Measurements from ENCODE around the gene TAB3. TPM values are rescaled to one million over a fixed set of nuclear protein-coding genes. Genes with fewer than 3 reads are reported as not detected.

TAB3 gene
- total RNA-seq, 1 experiment from 2014 or later: 30.9 TPM

GRCh38 chrX:30881797-30882196, 7.3 kb downstream of the TAB3 start:
- no peak for DNase-seq
- CTCF ChIA-PET: no interaction called here
- no peaks in the 10 kb centered on the region for H3K36me3 Mint-ChIP-seq (ENCODE audit: insufficient read depth, unreplicated experiment)
- no TSS peak for BruUV-seq (replicated peaks)
- TF ChIP-seq CTCF (IDR thresholded peaks at IDR 0.05; ENCODE audit: unreplicated experiment): no peak
- peaks cover 21% of the 10 kb centered on the region for H3K4me1 Mint-ChIP-seq (ENCODE audit: low read depth, unreplicated experiment)
- intact Hi-C loops (cut with micrococcal nuclease; ENCODE audit: unreplicated experiment): no loop called here
- no peaks in the 10 kb centered on the region for H3K9me3 Mint-ChIP-seq (ENCODE audit: low read depth, unreplicated experiment)
- H3K4me3 Mint-ChIP-seq (ENCODE audit: low read depth, unreplicated experiment): no peak overlapping the region
- H3K27ac Mint-ChIP-seq (ENCODE audit: unreplicated experiment): no peak overlapping the region
- H3K27me3 Mint-ChIP-seq (ENCODE audit: unreplicated experiment): no peaks in the 10 kb centered on the region

- Mint-ChIP-seq H3K27ac (ENCODE audit: unreplicated experiment) (no peak overlapping the region), H3K4me1 (ENCODE audit: low read depth, unreplicated experiment) (peaks cover 25% of the 10 kb centered on the region), H3K9me3 (ENCODE audit: low read depth, unreplicated experiment) (no peaks in the 10 kb centered on the region), H3K27me3 (ENCODE audit: unreplicated experiment) (no peaks in the 10 kb centered on the region), H3K36me3 (ENCODE audit: insufficient read depth, unreplicated experiment) (peaks cover 3% of the 10 kb centered on the region), H3K4me3 (ENCODE audit: low read depth, unreplicated experiment) (no peak overlapping the region)
- CTCF ChIA-PET: no interaction called here
- TF ChIP-seq CTCF (IDR thresholded peaks at IDR 0.05; ENCODE audit: unreplicated experiment): no peak
- intact Hi-C loops (cut with micrococcal nuclease; ENCODE audit: unreplicated experiment): no loop called here
- BruUV-seq (replicated peaks): no TSS peak
- no peak for DNase-seq
Measured at GRCh38 chrX:30881390-30881789, 7.7 kb downstream of the TAB3 start.

- Mint-ChIP-seq H3K27me3 (ENCODE audit: unreplicated experiment) (no peaks in the 10 kb centered on the region), H3K36me3 (ENCODE audit: insufficient read depth, unreplicated experiment) (peaks cover 4% of the 10 kb centered on the region), H3K27ac (ENCODE audit: unreplicated experiment) (no peak overlapping the region), H3K4me1 (ENCODE audit: low read depth, unreplicated experiment) (peaks cover 18% of the 10 kb centered on the region), H3K9me3 (ENCODE audit: low read depth, unreplicated experiment) (no peaks in the 10 kb centered on the region), H3K4me3 (ENCODE audit: low read depth, unreplicated experiment) (no peak overlapping the region)
- no peak for DNase-seq
- intact Hi-C loops (cut with micrococcal nuclease; ENCODE audit: unreplicated experiment): no loop called here
- CTCF ChIA-PET: no interaction called here
- TF ChIP-seq CTCF (IDR thresholded peaks at IDR 0.05; ENCODE audit: unreplicated experiment): no peak
- no TSS peak for BruUV-seq (replicated peaks)
Measured at GRCh38 chrX:30880058-30880457, 9.0 kb downstream of the TAB3 start.

- H3K27me3 Mint-ChIP-seq (ENCODE audit: unreplicated experiment): no peaks in the 10 kb centered on the region
- H3K36me3 Mint-ChIP-seq (ENCODE audit: insufficient read depth, unreplicated experiment): peaks cover 4% of the 10 kb centered on the region
- peaks cover 26% of the 10 kb centered on the region for H3K4me1 Mint-ChIP-seq (ENCODE audit: low read depth, unreplicated experiment)
- no peak for TF ChIP-seq CTCF (IDR thresholded peaks at IDR 0.05; ENCODE audit: unreplicated experiment)
- peak overlapping the region; percentile 61 for H3K4me3 Mint-ChIP-seq (ENCODE audit: low read depth, unreplicated experiment)
- H3K27ac Mint-ChIP-seq (ENCODE audit: unreplicated experiment): peak overlapping the region; percentile 66
- H3K9me3 Mint-ChIP-seq (ENCODE audit: low read depth, unreplicated experiment): no peaks in the 10 kb centered on the region
- BruUV-seq (replicated peaks): no TSS peak
- intact Hi-C loops (cut with micrococcal nuclease; ENCODE audit: unreplicated experiment): no loop called here
- CTCF ChIA-PET: interaction anchor here (0.6 kb wide), 1 partner anchor 44 kb away, joined by 3 read pairs; no protein-coding TSS in a partner anchor
- DNase-seq: no peak
Measured at GRCh38 chrX:30876367-30876766, 12.7 kb downstream of the TAB3 start.

All from Calu3 (cell line).